ENCODE results near the gene FGF9.

The FGF9 gene

DNA sequence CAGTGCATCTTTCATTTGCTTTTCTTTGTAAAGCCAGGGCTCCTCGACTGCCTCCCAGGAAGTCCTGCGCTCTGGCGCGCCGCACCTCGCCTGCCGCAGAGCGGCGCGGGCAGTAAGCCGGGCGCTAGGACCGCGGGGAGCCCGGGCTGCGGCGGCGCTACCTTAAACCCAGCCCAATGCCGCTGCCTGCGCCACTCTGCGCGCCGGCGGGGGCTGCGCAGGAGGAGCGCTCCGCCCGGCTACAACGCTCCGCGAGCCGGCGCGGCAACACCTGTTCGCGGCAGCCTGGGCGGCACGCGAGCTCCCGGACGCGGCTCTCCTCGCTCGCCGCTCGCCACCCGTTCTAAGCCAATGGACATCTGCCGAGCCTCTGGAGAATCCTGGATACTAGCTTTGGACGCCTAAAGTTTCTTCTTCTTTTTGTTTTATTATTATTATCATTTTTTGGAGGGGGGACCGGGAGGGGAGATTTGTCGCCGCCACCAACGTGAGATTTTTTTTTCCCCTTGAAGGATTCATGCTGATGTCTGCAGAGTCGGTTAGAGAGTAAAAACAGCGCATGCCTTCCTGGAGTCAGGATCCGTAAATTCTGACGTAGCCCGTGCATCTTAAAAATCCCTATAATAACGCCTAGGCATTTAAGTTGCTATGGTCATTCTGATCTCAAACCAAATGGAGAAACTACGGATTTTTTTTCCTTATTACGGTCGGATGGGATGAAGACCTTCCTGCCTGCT lies at the start of gene FGF9:
Gene FGF9, plus strand, starts transcription at position 191 of the 737 bp plus-strand sequence. CDS start 840 bp downstream, outside the sequence.
- in situ Hi-C loops (cut with MboI; ENCODE audit: low sequenced_read_pairs), result loop anchor here (25.0 kb wide), 1 partner anchor 91 kb away; no protein-coding TSS in a partner anchor

- in situ Hi-C loops (cut with MboI; ENCODE audit: low sequenced_read_pairs), result no loop called here
These were observed 45.5 kb upstream of the FGF9 start for GRCh38 chr13:21625366-21625765.

- in situ Hi-C loops (cut with MboI; ENCODE audit: low sequenced_read_pairs), result no loop called here
These were observed 38.7 kb upstream of the FGF9 start for GRCh38 chr13:21632196-21632595.

DNA sequence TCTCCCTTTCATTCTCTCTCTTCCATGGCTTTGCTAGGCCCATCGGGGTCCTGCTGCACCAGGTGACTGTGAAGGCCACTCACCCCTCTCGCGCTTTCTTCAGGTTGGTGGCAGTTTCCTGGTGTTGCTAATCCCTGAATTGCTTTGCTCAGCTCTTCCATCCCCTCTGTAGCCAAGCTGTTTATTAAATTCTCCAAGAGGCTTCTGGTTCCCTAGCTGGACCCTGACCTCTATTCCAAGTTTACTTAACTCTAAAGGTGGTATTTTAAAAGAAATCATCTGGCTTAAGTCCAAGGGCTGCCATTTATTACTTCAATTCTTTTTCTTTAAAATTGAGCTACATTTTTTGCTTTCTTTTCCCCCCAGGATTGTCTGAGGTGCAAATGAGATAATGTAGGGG lies 34.2 kb upstream of the FGF9 start:
- in situ Hi-C loops (cut with MboI; ENCODE audit: low sequenced_read_pairs), result no loop called here

GRCh38 chr13:21637296-21637695 lies 33.6 kb upstream of the FGF9 start:
- in situ Hi-C loops (cut with MboI; ENCODE audit: low sequenced_read_pairs), result no loop called here

- in situ Hi-C loops (cut with MboI; ENCODE audit: low sequenced_read_pairs), result no loop called here
These were observed 32.3 kb upstream of the FGF9 start for GRCh38 chr13:21638319-21639282.

- in situ Hi-C loops (cut with MboI; ENCODE audit: low sequenced_read_pairs), result no loop called here
These were observed 31.3 kb upstream of the FGF9 start for GRCh38 chr13:21639561-21639960.

- in situ Hi-C loops (cut with MboI; ENCODE audit: low sequenced_read_pairs), result no loop called here
These were observed 29.2 kb upstream of the FGF9 start for GRCh38 chr13:21641629-21642028.

GRCh38 chr13:21657538-21657937 lies 13.3 kb upstream of the FGF9 start:
- in situ Hi-C loops (cut with MboI; ENCODE audit: low sequenced_read_pairs), result loop anchor here (25.0 kb wide), 1 partner anchor 105 kb away; no protein-coding TSS in a partner anchor

GRCh38 chr13:21659087-21659486 lies 11.8 kb upstream of the FGF9 start:
- in situ Hi-C loops (cut with MboI; ENCODE audit: low sequenced_read_pairs), result loop anchor here (25.0 kb wide), 1 partner anchor 103 kb away; no protein-coding TSS in a partner anchor

GRCh38 chr13:21661097-21661909 lies 9.6 kb upstream of the FGF9 start:
- in situ Hi-C loops (cut with MboI; ENCODE audit: low sequenced_read_pairs), result loop anchor here (25.0 kb wide), 1 partner anchor 101 kb away; no protein-coding TSS in a partner anchor

- in situ Hi-C loops (cut with MboI; ENCODE audit: low sequenced_read_pairs), result loop anchor here (25.0 kb wide), 1 partner anchor 99 kb away; no protein-coding TSS in a partner anchor
These were observed 7.7 kb upstream of the FGF9 start for GRCh38 chr13:21663197-21663596.

DNA sequence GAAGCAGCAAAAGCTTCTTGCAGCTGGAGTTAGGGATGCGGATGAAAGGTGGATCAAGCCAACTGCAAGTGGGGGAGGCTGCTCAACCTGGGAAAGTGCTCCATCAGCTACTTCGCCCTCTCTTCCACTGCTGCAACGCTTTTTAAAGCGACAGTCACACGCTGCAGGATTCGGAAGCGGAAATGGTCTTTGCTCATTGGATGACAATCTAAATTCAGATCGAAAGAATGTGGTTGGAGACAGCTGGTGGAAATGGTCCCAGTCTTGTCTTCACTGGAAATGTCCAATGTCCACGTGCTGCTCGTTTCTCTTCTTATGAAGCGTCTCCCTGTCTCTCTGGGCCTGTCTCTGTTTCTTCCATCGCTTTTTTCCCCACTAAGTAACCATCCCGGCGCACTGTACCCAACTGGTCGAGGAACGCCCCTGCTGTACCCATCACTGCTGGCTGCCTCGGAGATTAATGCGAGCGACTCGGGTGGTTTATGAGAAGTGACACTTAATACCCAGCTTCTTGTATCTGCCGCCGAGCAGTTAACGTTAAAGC lies 2.1 kb upstream of the FGF9 start:
- in situ Hi-C loops (cut with MboI; ENCODE audit: low sequenced_read_pairs), result loop anchor here (25.0 kb wide), 1 partner anchor 93 kb away; no protein-coding TSS in a partner anchor

DNA sequence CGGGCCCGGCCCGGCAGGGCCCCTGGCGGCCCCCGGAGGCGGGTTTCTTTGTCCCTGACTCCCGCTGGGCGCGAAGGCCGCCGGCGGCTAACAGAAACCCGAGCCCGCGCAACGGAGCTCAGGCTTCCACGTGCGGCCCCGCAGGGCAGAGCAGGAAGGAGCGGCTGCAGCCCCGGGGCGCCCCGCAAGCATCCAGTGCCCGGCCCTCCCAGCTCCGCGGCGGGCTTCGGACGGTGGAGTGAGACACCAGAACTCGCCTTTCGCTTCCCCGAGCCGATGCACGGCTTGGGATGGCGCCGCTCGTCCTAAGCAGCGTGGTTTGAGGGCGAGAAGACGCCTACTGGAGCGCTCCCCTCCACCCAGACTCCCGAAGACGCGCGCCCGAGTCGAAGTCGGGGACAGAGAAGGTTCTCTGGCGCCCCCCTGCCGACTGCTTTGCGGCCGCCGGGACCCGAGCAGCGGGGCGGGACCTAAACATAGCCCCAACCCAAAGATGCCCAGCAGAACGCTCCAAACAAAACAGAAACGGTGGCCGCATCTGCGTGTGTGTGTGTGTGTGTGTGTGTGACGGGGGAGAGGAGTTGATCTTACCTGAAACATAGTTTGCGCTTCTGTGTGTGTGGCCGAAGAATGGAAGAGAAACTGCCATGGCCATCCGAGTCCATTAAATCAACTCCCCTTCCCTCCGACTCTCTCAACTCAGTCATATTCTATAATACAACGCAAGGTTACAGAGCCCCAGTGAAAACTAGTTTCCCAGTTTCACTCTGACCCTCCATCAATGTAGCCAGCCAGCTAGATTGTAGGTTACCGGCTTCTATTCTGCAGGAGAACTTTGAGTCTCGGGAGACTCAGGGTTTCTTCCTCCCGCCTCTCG lies 629 bp upstream of the FGF9 start:
- in situ Hi-C loops (cut with MboI; ENCODE audit: low sequenced_read_pairs), result loop anchor here (25.0 kb wide), 1 partner anchor 92 kb away; no protein-coding TSS in a partner anchor

- in situ Hi-C loops (cut with MboI; ENCODE audit: low sequenced_read_pairs), result loop anchor here (25.0 kb wide), 1 partner anchor 91 kb away; no protein-coding TSS in a partner anchor
These were observed 880 bp downstream of the FGF9 start for GRCh38 chr13:21671620-21672286.

DNA sequence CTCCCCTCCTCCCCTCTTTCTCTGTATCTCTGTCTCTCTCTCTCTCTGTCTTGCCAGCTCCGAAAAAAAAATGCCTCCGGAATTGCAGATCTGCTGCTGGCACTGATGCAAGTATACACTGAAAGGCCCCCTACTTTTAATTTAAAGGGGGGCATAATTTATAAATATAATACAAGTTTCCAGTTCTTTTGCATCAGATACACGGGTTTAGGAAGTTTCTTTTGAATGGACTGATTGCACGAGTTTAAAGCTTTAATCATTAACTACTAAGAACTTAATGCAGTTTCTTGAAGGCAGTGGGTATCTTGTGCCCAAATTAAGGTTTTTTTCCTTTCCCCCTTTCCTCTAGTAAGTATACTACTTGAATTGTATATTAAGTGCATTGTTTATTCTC lies 1.4 kb downstream of the FGF9 start:
- in situ Hi-C loops (cut with MboI; ENCODE audit: low sequenced_read_pairs), result loop anchor here (25.0 kb wide), 1 partner anchor 90 kb away; no protein-coding TSS in a partner anchor

GRCh38 chr13:21672796-21673538 lies 2.1 kb downstream of the FGF9 start:
- in situ Hi-C loops (cut with MboI; ENCODE audit: low sequenced_read_pairs), result loop anchor here (25.0 kb wide), 1 partner anchor 89 kb away; no protein-coding TSS in a partner anchor

DNA sequence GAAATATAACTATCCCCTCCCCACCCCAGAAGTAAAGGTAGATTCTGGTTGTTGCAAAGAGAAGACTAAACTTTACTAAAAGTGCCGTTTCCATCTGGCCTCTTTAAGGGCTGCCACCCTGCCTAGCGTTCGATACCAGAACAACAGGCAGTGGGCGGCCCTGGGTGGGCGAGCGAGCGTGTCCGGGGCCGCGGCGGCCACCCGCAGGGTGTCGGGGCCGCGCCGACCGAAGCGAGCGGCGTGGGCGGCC lies 2.6 kb downstream of the FGF9 start:
- in situ Hi-C loops (cut with MboI; ENCODE audit: low sequenced_read_pairs), result loop anchor here (25.0 kb wide), 1 partner anchor 89 kb away; no protein-coding TSS in a partner anchor
